GM23338 (cell line): Measurements from ENCODE around the gene GALNT5. TPM values are rescaled to one million over a fixed set of nuclear protein-coding genes. Genes with fewer than 3 reads are reported as not detected.

Experiments used
- ATAC-seq: fragments of 200-7000 bp; cut with Tn5 transposase; 3 replicates; pipeline ENCODE4 v1.9.1; 2020
- DNase-seq: peaks from one replicate; pipeline ENCODE4 v3.0.0-alpha.2; 2015; ENCODE audit warnings: low spot score
- H2AFZ ChIP-seq: fragments of 200-600 bp; sonication (generic); 2 replicates; pipeline ENCODE4 v1.8.0; 2016; ENCODE audit warnings: antibody characterized with exemption, mild to moderate bottlenecking, moderate library complexity
- H3F3A ChIP-seq: fragments of 200-600 bp; sonication (generic); replicated peaks from 2 replicates; pipeline ENCODE4 v1.8.0; 2017; ENCODE audit warnings: antibody characterized with exemption, mixed run types, low read depth
- H3K27ac ChIP-seq: fragments of 200-600 bp; sonication (generic); 2 replicates; pipeline ENCODE4 v1.6.1; 2016; ENCODE audit warnings: low read depth
- H3K27me3 ChIP-seq: fragments of 200-600 bp; sonication (generic); 2 replicates; pipeline ENCODE4 v1.8.0; 2016; ENCODE audit warnings: mild to moderate bottlenecking, mixed run types, moderate library complexity; ENCODE audit not compliant: insufficient read depth
- H3K36me3 ChIP-seq: fragments of 200-600 bp; sonication (generic); 2 replicates; pipeline ENCODE4 v1.8.0; 2016; ENCODE audit warnings: mild to moderate bottlenecking; ENCODE audit not compliant: insufficient read depth
- H3K4me1 ChIP-seq: fragments of 200-600 bp; sonication (generic); 2 replicates; pipeline ENCODE4 v1.8.0; 2016; ENCODE audit warnings: mild to moderate bottlenecking, moderate library complexity; ENCODE audit not compliant: insufficient read depth
- H3K4me2 ChIP-seq: fragments of 200-600 bp; sonication (generic); 2 replicates; pipeline ENCODE4 v1.7.1; 2017; ENCODE audit warnings: mixed run types
- H3K4me3 ChIP-seq: fragments of 200-600 bp; sonication (generic); 2 replicates; pipeline ENCODE4 v1.6.1; 2016; ENCODE audit warnings: mixed run types
- H3K79me2 ChIP-seq: fragments of 200-600 bp; sonication (generic); replicated peaks from 2 replicates; pipeline ENCODE4 v1.8.0; 2017; ENCODE audit warnings: mild to moderate bottlenecking; ENCODE audit not compliant: insufficient read depth
- H3K9me2 ChIP-seq: fragments of 200-600 bp; sonication (generic); 2 replicates; pipeline ENCODE4 v1.8.0; 2017; ENCODE audit not compliant: insufficient read depth
- H4K20me1 ChIP-seq: fragments of 200-600 bp; sonication (generic); replicated peaks from 2 replicates; pipeline ENCODE4 v1.8.0; 2017; ENCODE audit warnings: mild to moderate bottlenecking; ENCODE audit not compliant: insufficient read depth
- H3K27ac Mint-ChIP-seq: 2 replicates; pipeline ENCODE4 v1.8.0; 2020; ENCODE audit warnings: inconsistent platforms, mild to moderate bottlenecking, moderate library complexity, mixed read lengths
- H3K27me3 Mint-ChIP-seq: 3 replicates; pipeline ENCODE4 v1.8.0; 2022; ENCODE audit warnings: low read depth, mild to moderate bottlenecking, moderate library complexity, mixed read lengths, inconsistent platforms; ENCODE audit not compliant: insufficient read depth, poor library complexity
- H3K36me3 Mint-ChIP-seq: 3 replicates; pipeline ENCODE4 v1.8.0; 2021; ENCODE audit warnings: low read depth, mild to moderate bottlenecking, inconsistent platforms, moderate library complexity, mixed read lengths
- H3K4me1 Mint-ChIP-seq: 3 replicates; pipeline ENCODE4 v1.8.0; 2020; ENCODE audit warnings: mild to moderate bottlenecking, inconsistent platforms, mixed read lengths
- H3K4me3 Mint-ChIP-seq: 3 replicates; pipeline ENCODE4 v1.8.0; 2021; ENCODE audit warnings: moderate library complexity, mild to moderate bottlenecking, inconsistent platforms, mixed read lengths
- H3K9me3 Mint-ChIP-seq: 3 replicates; pipeline ENCODE4 v1.8.0; 2020; ENCODE audit warnings: moderate library complexity, mild to moderate bottlenecking, inconsistent platforms, mixed read lengths
- CREB1 ChIP-seq: fragments of 250-450 bp; sonication (Bioruptor Pico); IDR thresholded peaks from 2 replicates; pipeline ENCODE4 v1.5.0; 2020; ENCODE audit warnings: low read depth, mild to moderate bottlenecking, moderate library complexity
- ETS1 ChIP-seq: IDR thresholded peaks from 2 replicates; pipeline ENCODE4 v1.6.1; 2016; ENCODE audit warnings: antibody characterized with exemption
- EZH2 ChIP-seq: fragments of 200-600 bp; sonication (generic); IDR thresholded peaks from one replicate; pipeline ENCODE4 v1.8.0; 2017; ENCODE audit warnings: antibody characterized with exemption, mild to moderate bottlenecking, low read depth; ENCODE audit not compliant: unreplicated experiment
- EZH2phosphoT487 ChIP-seq: fragments of 200-600 bp; sonication (generic); IDR thresholded peaks from one replicate; pipeline ENCODE4 v1.8.1; 2018; ENCODE audit warnings: antibody characterized with exemption; ENCODE audit not compliant: unreplicated experiment
- JUNB ChIP-seq: IDR thresholded peaks from one replicate; pipeline ENCODE4 v1.6.1; 2016; ENCODE audit warnings: antibody characterized with exemption; ENCODE audit not compliant: unreplicated experiment
- NANOG ChIP-seq: IDR thresholded peaks from 2 replicates; pipeline ENCODE4 v1.6.1; 2016; ENCODE audit warnings: antibody characterized with exemption, borderline replicate concordance
- POLR2AphosphoS5 ChIP-seq: IDR thresholded peaks from 2 replicates; pipeline ENCODE4 v1.6.1; 2016; ENCODE audit warnings: antibody characterized with exemption, low read depth
- REST ChIP-seq: IDR thresholded peaks from one replicate; pipeline ENCODE4 v1.6.1; 2018; ENCODE audit warnings: antibody characterized with exemption; ENCODE audit not compliant: unreplicated experiment
- STAT1 ChIP-seq: IDR thresholded peaks from one replicate; pipeline ENCODE4 v1.6.1; 2016; ENCODE audit warnings: antibody characterized with exemption; ENCODE audit not compliant: unreplicated experiment
- ZNF114 ChIP-seq: fragments of 250-450 bp; sonication (Bioruptor Pico); IDR thresholded peaks from 2 replicates; pipeline ENCODE4 v1.5.0; 2020; ENCODE audit warnings: mild to moderate bottlenecking, moderate library complexity
- ZNF331 ChIP-seq: fragments of 250-450 bp; sonication (Bioruptor Pico); IDR thresholded peaks from 2 replicates; pipeline ENCODE4 v1.5.0; 2020; ENCODE audit warnings: low read depth, mild to moderate bottlenecking, moderate library complexity
- ZNF462 ChIP-seq: fragments of 250-450 bp; sonication (Bioruptor Pico); IDR thresholded peaks from 2 replicates; pipeline ENCODE4 v1.5.0; 2020; ENCODE audit warnings: mild to moderate bottlenecking, moderate library complexity
- polyA plus RNA-seq: library from polyadenylated mRNA; unstranded; fragments of >200 nt; fragmentation: Nextera tagmentation; extraction: Ambion mirVana; gene quantifications from 2 replicates; pipeline ENCODE4 v1.2.1, GENCODE V29; 2016
- total RNA-seq: library from RNA; depleted of rRNA; stranded (reverse); fragments of >200 nt; shearing (Covaris generic); gene quantifications from 2 replicates; pipeline ENCODE4 v1.2.3, GENCODE V29; 2014
- TF ChIP-seq, protein P1 (sequence below), 2 experiments: fragments of 200-600 bp in 1 of 2; sonication (generic) in 1 of 2; conservative IDR thresholded peaks; 2 replicates each; pipeline versions ENCODE4 v1.5.1 to v1.6.1; 2016 to 2017; ENCODE audit warnings: antibody characterized with exemption in 2 of 2, low read depth in 2 of 2, mild to moderate bottlenecking in 2 of 2, moderate library complexity in 1 of 2

GALNT5 gene
- total and polyA plus RNA-seq, 2 experiments from 2014 or later, result 0.05 to 0.14 TPM

- H3K79me2 ChIP-seq, result no peaks in the 10 kb centered on the region
- no peak overlapping the region for H2AFZ ChIP-seq
- H3K27me3 ChIP-seq, result no peaks in the 10 kb centered on the region
- H3K4me3 ChIP-seq, result no peak overlapping the region
- Mint-ChIP-seq H3K4me1 (peaks cover 29% of the 10 kb centered on the region), H3K4me3 (no peak overlapping the region), H3K27ac (no peak overlapping the region), H3K36me3 (no peaks in the 10 kb centered on the region), H3K9me3 (no peaks in the 10 kb centered on the region), H3K27me3 (peaks cover 2% of the 10 kb centered on the region)
- ATAC-seq (no peak), DNase-seq (no peak)
- H4K20me1 ChIP-seq, result no peaks in the 10 kb centered on the region
- H3F3A ChIP-seq, result no peaks in the 10 kb centered on the region
- no peak overlapping the region for H3K27ac ChIP-seq
- H3K36me3 ChIP-seq, result no peaks in the 10 kb centered on the region
- peaks cover 23% of the 10 kb centered on the region for H3K4me1 ChIP-seq
- no peaks in the 10 kb centered on the region; the same call in 1 of the 2 replicates for H3K9me2 ChIP-seq
- H3K4me2 ChIP-seq, result no peak overlapping the region
- TF ChIP-seq EZH2 (no peak), POLR2AphosphoS5 (no peak), REST (no peak), JUNB (no peak), CREB1 (CRISPR knock-in tag) (no peak), ZNF462 (CRISPR knock-in tag) (no peak), ETS1 (no peak), NANOG (no peak), ZNF331 (no peak), ZNF114 (CRISPR knock-in tag) (no peak), STAT1 (no peak), EZH2phosphoT487 (no peak)
- TF ChIP-seq, protein P1, sequence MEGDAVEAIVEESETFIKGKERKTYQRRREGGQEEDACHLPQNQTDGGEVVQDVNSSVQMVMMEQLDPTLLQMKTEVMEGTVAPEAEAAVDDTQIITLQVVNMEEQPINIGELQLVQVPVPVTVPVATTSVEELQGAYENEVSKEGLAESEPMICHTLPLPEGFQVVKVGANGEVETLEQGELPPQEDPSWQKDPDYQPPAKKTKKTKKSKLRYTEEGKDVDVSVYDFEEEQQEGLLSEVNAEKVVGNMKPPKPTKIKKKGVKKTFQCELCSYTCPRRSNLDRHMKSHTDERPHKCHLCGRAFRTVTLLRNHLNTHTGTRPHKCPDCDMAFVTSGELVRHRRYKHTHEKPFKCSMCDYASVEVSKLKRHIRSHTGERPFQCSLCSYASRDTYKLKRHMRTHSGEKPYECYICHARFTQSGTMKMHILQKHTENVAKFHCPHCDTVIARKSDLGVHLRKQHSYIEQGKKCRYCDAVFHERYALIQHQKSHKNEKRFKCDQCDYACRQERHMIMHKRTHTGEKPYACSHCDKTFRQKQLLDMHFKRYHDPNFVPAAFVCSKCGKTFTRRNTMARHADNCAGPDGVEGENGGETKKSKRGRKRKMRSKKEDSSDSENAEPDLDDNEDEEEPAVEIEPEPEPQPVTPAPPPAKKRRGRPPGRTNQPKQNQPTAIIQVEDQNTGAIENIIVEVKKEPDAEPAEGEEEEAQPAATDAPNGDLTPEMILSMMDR (conservative IDR thresholded peaks at IDR 0.05; ENCODE audit: low read depth in 2 of 2), result no peak
Measured at GRCh38 chr2:157312866-157313486, 55.5 kb downstream of the GALNT5 start.
